SK-N-SH (cell line): ENCODE measurements around the gene APLP2. TPM values are rescaled to one million over a fixed set of nuclear protein-coding genes. Genes with fewer than 3 reads are reported as not detected.
A peak's percentile ranks its signal among the peaks of the same experiment; 100 is the strongest.

Experiments
- CTCF ChIA-PET: fragments of 300-600, 350-600 bp; formaldehyde crosslinking; extraction: SDS; loops from one replicate; lab custom pipeline; 2021; lab: Yijun Ruan, JAX
- POLR2A ChIA-PET: fragments of 350-600 bp; sonication (Branson Sonifier 250); formaldehyde crosslinking; extraction: SDS; loops from one replicate; lab custom pipeline; 2020; ENCODE audit warnings: antibody characterized with exemption, inconsistent platforms; lab: Yijun Ruan, JAX
- DNase-seq: peaks from one replicate; pipeline ENCODE4 v3.0.0; 2012
- H2AFZ ChIP-seq: fragments of 200-600 bp; sonication (generic); 2 replicates; pipeline ENCODE4 v1.8.1; 2016; ENCODE audit warnings: antibody characterized with exemption, mild to moderate bottlenecking, low read depth
- H3F3A ChIP-seq: fragments of 200-600 bp; sonication (generic); replicated peaks from 2 replicates; pipeline ENCODE3; 2016; ENCODE audit warnings: antibody characterized with exemption, mild to moderate bottlenecking; ENCODE audit not compliant: insufficient read depth
- H3K27ac ChIP-seq, 2 experiments: fragments of 200-500 bp in 1 of 2; fragments of 200-600 bp in 1 of 2; sonication (Bioruptor generic) in 1 of 2; sonication (generic), shearing (Covaris generic) in 1 of 2; 2 replicates each; pipeline versions ENCODE4 v1.5.1 to v1.6.1; 2014 to 2016; ENCODE audit warnings: low read depth in 2 of 2, inconsistent platforms in 1 of 2, low read length in 1 of 2, mild to moderate bottlenecking in 1 of 2, mixed read lengths in 1 of 2
- H3K27me3 ChIP-seq: fragments of 200-600 bp; sonication (generic), shearing (Covaris generic); 2 replicates; pipeline ENCODE4 v1.6.1; 2016; ENCODE audit warnings: mixed run types; ENCODE audit not compliant: insufficient read depth
- H3K36me3 ChIP-seq, 2 experiments: fragments of 200-500 bp in 1 of 2; fragments of 200-600 bp in 1 of 2; sonication (Bioruptor generic) in 1 of 2; sonication (generic) in 1 of 2; replicated peaks in 1 of 2; 2 replicates each; pipeline versions ENCODE3 to v1.5.1; 2014 to 2016; ENCODE audit warnings: low read length in 1 of 2, mild to moderate bottlenecking in 1 of 2; ENCODE audit not compliant: insufficient read depth in 2 of 2, control insufficient read depth in 1 of 2
- H3K4me1 ChIP-seq, 2 experiments: fragments of 200-500 bp in 1 of 2; fragments of 200-600 bp in 1 of 2; sonication (Bioruptor generic) in 1 of 2; sonication (generic), shearing (Covaris generic) in 1 of 2; 2 replicates each; pipeline versions ENCODE4 v1.5.1 to v1.6.1; 2014 to 2016; ENCODE audit warnings: low read depth in 1 of 2, low read length in 1 of 2, mixed run types in 1 of 2; ENCODE audit not compliant: insufficient read depth in 2 of 2, control insufficient read depth in 1 of 2
- H3K4me2 ChIP-seq: fragments of 200-600 bp; sonication (generic), shearing (Covaris generic); 2 replicates; pipeline ENCODE4 v1.6.1; 2017; ENCODE audit warnings: mixed run types
- H3K4me3 ChIP-seq, 2 experiments: fragments of 200-500 bp in 1 of 2; fragments of 200-600 bp in 1 of 2; sonication (Bioruptor generic) in 1 of 2; sonication (generic), shearing (Covaris generic) in 1 of 2; 2 replicates each; pipeline versions ENCODE4 v1.5.1 to v1.8.1; 2014 to 2016; ENCODE audit warnings: low read depth in 2 of 2, inconsistent platforms in 1 of 2, low read length in 1 of 2, mild to moderate bottlenecking in 1 of 2, mixed read lengths in 1 of 2, moderate library complexity in 1 of 2
- H3K79me2 ChIP-seq: fragments of 200-600 bp; sonication (generic); 2 replicates; pipeline ENCODE4 v1.8.1; 2017; ENCODE audit warnings: mild to moderate bottlenecking; ENCODE audit not compliant: insufficient read depth
- H3K9ac ChIP-seq: fragments of 200-600 bp; sonication (generic); 2 replicates; pipeline ENCODE4 v1.6.1; 2017; ENCODE audit warnings: mixed run types
- H3K9me2 ChIP-seq: fragments of 200-600 bp; sonication (generic); 2 replicates; pipeline ENCODE4 v1.6.1; 2017; ENCODE audit warnings: mixed run types
- H3K9me3 ChIP-seq: fragments of 200-600 bp; sonication (generic); 2 replicates; pipeline ENCODE4 v1.6.1; 2017; ENCODE audit warnings: mixed run types, mild to moderate bottlenecking, moderate library complexity
- H4K20me1 ChIP-seq: fragments of 200-600 bp; sonication (generic); 2 replicates; pipeline ENCODE4 v1.6.1; 2017; ENCODE audit warnings: mild to moderate bottlenecking, mixed run types; ENCODE audit not compliant: insufficient read depth
- CHD2 ChIP-seq: fragments of 150-350 bp; IDR thresholded peaks from 2 replicates; pipeline ENCODE4 v1.6.1; 2018; ENCODE audit warnings: low read length; ENCODE audit not compliant: partially characterized antibody
- CTCF ChIP-seq: fragments of 200-600 bp; sonication (generic); IDR thresholded peaks from 2 replicates; pipeline ENCODE4 v1.6.1; 2017; ENCODE audit warnings: antibody characterized with exemption, mild to moderate bottlenecking, moderate library complexity
- ELF1 ChIP-seq: IDR thresholded peaks from 2 replicates; pipeline ENCODE4 v1.4.0; 2012
- EP300 ChIP-seq, 2 experiments: IDR thresholded peaks; 2 replicates each; pipeline versions ENCODE4 v1.4.0 to v1.6.1; 2012; ENCODE audit warnings: borderline replicate concordance in 1 of 2, low read depth in 1 of 2, low read length in 1 of 2
- FOSL2 ChIP-seq: IDR thresholded peaks from 2 replicates; pipeline ENCODE4 v1.4.0; 2012; ENCODE audit warnings: low read depth, mild to moderate bottlenecking, moderate library complexity, borderline replicate concordance
- FOXJ3 ChIP-seq: sonication (generic); formaldehyde crosslinking; IDR thresholded peaks from 2 replicates; pipeline ENCODE4 v1.5.1; 2020; ENCODE audit warnings: mild to moderate bottlenecking, missing genetic modification reagents
- GABPA ChIP-seq: IDR thresholded peaks from 2 replicates; pipeline ENCODE4 v1.4.0; 2012; ENCODE audit warnings: low read depth, mild to moderate bottlenecking
- MEF2A ChIP-seq: IDR thresholded peaks from 2 replicates; pipeline ENCODE4 v1.4.0; 2012; ENCODE audit warnings: low read depth, borderline replicate concordance
- MXI1 ChIP-seq: IDR thresholded peaks from 2 replicates; pipeline ENCODE4 v1.6.1; 2012; ENCODE audit warnings: mild to moderate bottlenecking, low read depth, low read length, improper control_type of control experiment
- NFIC ChIP-seq: IDR thresholded peaks from 2 replicates; pipeline ENCODE4 v1.4.0; 2012; ENCODE audit warnings: borderline replicate concordance
- NRF1 ChIP-seq: IDR thresholded peaks from 2 replicates; pipeline ENCODE4 v1.6.1; 2012; ENCODE audit warnings: low read depth, mild to moderate bottlenecking, low read length
- RAD21 ChIP-seq: IDR thresholded peaks from 2 replicates; pipeline ENCODE4 v1.6.1; 2012; ENCODE audit warnings: mild to moderate bottlenecking, low read length
- RCOR1 ChIP-seq: fragments of 150-350 bp; IDR thresholded peaks from 2 replicates; pipeline ENCODE4 v1.6.1; 2017; ENCODE audit warnings: antibody characterized with exemption, low read length
- SIN3A ChIP-seq: IDR thresholded peaks from 2 replicates; pipeline ENCODE4 v1.6.1; 2012; ENCODE audit warnings: low read depth, mild to moderate bottlenecking, low read length, moderate library complexity, borderline replicate concordance
- TAF1 ChIP-seq: IDR thresholded peaks from 2 replicates; pipeline ENCODE4 v1.6.1; 2012; ENCODE audit warnings: low read depth, mild to moderate bottlenecking, low read length, moderate library complexity, borderline replicate concordance
- USF1 ChIP-seq: IDR thresholded peaks from 2 replicates; pipeline ENCODE4 v1.4.0; 2012; ENCODE audit warnings: low read depth, borderline replicate concordance
- WGBS: methylation state at CpG from one replicate; pipeline ENCODE4 v1.1.6; 2017; ENCODE audit warnings: low lambda C conversion rate; 5-methylcytosine and 5-hydroxymethylcytosine counted together
- polyA plus RNA-seq, 3 experiments: library from polyadenylated mRNA; depleted of rRNA; stranded (reverse); fragments of >200 nt; gene quantifications; 2 replicates each; pipeline ENCODE4 v1.2.3, GENCODE V29; 2012
- TF ChIP-seq, protein P1 (sequence below): IDR thresholded peaks from 2 replicates; pipeline ENCODE4 v1.4.0; 2012; ENCODE audit warnings: low read depth, borderline replicate concordance
- TF ChIP-seq, protein P2 (sequence below): IDR thresholded peaks from 2 replicates; pipeline ENCODE4 v1.6.1; 2012; ENCODE audit warnings: mild to moderate bottlenecking, low read depth, low read length, moderate library complexity
- TF ChIP-seq, protein P3 (sequence below): IDR thresholded peaks from 2 replicates; pipeline ENCODE4; 2012

APLP2 gene
- polyA plus RNA-seq, 1 of the 3 experiments (the other 2 are of a cell fraction): 424 TPM

GRCh38 chr11:130103296-130103814 lies 33.7 kb downstream of the APLP2 start (continued):
- TF ChIP-seq EP300 (IDR thresholded peaks at IDR 0.05; ENCODE audit: borderline replicate concordance in 1 of 2, low read depth in 1 of 2, low read length in 1 of 2) (peak; percentile 56 to 94; a peak in 3 of 4 replicates), FOSL2 (peak; percentile 57), SIN3A (no peak), ELF1 (0 out of 2 replicates have a peak, but pooled peaks have one; percentile 24), CHD2 (peak; percentile 11), MEF2A (peak; percentile 85), TAF1 (no peak; the same call in 1 of the 2 replicates)
- TF ChIP-seq, protein P1, sequence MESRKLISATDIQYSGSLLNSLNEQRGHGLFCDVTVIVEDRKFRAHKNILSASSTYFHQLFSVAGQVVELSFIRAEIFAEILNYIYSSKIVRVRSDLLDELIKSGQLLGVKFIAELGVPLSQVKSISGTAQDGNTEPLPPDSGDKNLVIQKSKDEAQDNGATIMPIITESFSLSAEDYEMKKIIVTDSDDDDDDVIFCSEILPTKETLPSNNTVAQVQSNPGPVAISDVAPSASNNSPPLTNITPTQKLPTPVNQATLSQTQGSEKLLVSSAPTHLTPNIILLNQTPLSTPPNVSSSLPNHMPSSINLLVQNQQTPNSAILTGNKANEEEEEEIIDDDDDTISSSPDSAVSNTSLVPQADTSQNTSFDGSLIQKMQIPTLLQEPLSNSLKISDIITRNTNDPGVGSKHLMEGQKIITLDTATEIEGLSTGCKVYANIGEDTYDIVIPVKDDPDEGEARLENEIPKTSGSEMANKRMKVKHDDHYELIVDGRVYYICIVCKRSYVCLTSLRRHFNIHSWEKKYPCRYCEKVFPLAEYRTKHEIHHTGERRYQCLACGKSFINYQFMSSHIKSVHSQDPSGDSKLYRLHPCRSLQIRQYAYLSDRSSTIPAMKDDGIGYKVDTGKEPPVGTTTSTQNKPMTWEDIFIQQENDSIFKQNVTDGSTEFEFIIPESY: peak; percentile 89

GRCh38 chr11:130106381-130106780 lies 36.7 kb downstream of the APLP2 start:
- Histone ChIP-seq H3K9ac (no peak overlapping the region), H3K27ac (no peak overlapping the region), H3K4me2 (no peak overlapping the region), H3K27me3 (no peaks in the 10 kb centered on the region), H3K4me3 (no peak overlapping the region), H2AFZ (no peak overlapping the region), H3K36me3 (peaks cover 12 to 19% of the 10 kb centered on the region in 2 experiments), H3K79me2 (peaks cover 75% of the 10 kb centered on the region), H3K9me3 (no peaks in the 10 kb centered on the region), H3F3A (peaks cover 32% of the 10 kb centered on the region), H3K4me1 (peaks cover 22 to 27% of the 10 kb centered on the region in 2 experiments), H4K20me1 (peaks cover 90% of the 10 kb centered on the region), H3K9me2 (no peaks in the 10 kb centered on the region)
- ChIA-PET CTCF (interaction anchor here (0.7 to 1.1 kb wide), 2 partner anchors 9 to 25 kb away, joined by 3 read pairs; no protein-coding TSS in a partner anchor), POLR2A (interaction anchor here (0.6 kb wide), 1 partner anchor 11 kb away, joined by 4 read pairs; no protein-coding TSS in a partner anchor)
- WGBS: 99% methylated on average over 5 of the region's 5 CpGs
- TF ChIP-seq RCOR1: no peak
- no peak for TF ChIP-seq SIN3A
- no peak for TF ChIP-seq FOSL2
- TF ChIP-seq, protein P2, sequence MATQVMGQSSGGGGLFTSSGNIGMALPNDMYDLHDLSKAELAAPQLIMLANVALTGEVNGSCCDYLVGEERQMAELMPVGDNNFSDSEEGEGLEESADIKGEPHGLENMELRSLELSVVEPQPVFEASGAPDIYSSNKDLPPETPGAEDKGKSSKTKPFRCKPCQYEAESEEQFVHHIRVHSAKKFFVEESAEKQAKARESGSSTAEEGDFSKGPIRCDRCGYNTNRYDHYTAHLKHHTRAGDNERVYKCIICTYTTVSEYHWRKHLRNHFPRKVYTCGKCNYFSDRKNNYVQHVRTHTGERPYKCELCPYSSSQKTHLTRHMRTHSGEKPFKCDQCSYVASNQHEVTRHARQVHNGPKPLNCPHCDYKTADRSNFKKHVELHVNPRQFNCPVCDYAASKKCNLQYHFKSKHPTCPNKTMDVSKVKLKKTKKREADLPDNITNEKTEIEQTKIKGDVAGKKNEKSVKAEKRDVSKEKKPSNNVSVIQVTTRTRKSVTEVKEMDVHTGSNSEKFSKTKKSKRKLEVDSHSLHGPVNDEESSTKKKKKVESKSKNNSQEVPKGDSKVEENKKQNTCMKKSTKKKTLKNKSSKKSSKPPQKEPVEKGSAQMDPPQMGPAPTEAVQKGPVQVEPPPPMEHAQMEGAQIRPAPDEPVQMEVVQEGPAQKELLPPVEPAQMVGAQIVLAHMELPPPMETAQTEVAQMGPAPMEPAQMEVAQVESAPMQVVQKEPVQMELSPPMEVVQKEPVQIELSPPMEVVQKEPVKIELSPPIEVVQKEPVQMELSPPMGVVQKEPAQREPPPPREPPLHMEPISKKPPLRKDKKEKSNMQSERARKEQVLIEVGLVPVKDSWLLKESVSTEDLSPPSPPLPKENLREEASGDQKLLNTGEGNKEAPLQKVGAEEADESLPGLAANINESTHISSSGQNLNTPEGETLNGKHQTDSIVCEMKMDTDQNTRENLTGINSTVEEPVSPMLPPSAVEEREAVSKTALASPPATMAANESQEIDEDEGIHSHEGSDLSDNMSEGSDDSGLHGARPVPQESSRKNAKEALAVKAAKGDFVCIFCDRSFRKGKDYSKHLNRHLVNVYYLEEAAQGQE: no peak
- TF ChIP-seq MXI1: no peak
- no peak for TF ChIP-seq CTCF
- no peak for TF ChIP-seq NFIC
- TF ChIP-seq MEF2A: no peak
- TF ChIP-seq EP300 (IDR thresholded peaks at IDR 0.05; ENCODE audit: borderline replicate concordance in 1 of 2, low read depth in 1 of 2, low read length in 1 of 2): no peak
- no peak for TF ChIP-seq RAD21
- TF ChIP-seq, protein P3, sequence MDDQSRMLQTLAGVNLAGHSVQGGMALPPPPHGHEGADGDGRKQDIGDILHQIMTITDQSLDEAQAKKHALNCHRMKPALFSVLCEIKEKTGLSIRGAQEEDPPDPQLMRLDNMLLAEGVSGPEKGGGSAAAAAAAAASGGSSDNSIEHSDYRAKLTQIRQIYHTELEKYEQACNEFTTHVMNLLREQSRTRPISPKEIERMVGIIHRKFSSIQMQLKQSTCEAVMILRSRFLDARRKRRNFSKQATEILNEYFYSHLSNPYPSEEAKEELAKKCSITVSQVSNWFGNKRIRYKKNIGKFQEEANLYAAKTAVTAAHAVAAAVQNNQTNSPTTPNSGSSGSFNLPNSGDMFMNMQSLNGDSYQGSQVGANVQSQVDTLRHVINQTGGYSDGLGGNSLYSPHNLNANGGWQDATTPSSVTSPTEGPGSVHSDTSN: no peak
- no peak for TF ChIP-seq GABPA
- no peak for TF ChIP-seq USF1
- TF ChIP-seq FOXJ3 (CRISPR knock-in tag): no peak
- TF ChIP-seq TAF1: no peak
- TF ChIP-seq NRF1: no peak
- no peak for DNase-seq
